Omental fat pad (tissue), 4 donors: ENCODE results near the gene HBB. TPM values are rescaled to one million over a fixed set of nuclear protein-coding genes. Genes with fewer than 3 reads are reported as not detected.

Experiments used
- ATAC-seq: fragments of 150-250 bp; one replicate; pipeline ENCODE4 v1.9.1; 2016; ENCODE audit warnings: mild to moderate bottlenecking, moderate library complexity; ENCODE audit not compliant: low FRiP score
- DNase-seq: peaks from one replicate; pipeline ENCODE4 v3.0.0-alpha.2; 2019; ENCODE audit warnings: low spot score
- CTCF ChIP-seq, 3 donors: fragments of 450-650 bp; IDR thresholded peaks; one replicate each; pipeline ENCODE4 v1.5.1; 2016 to 2017; ENCODE audit warnings: antibody characterized with exemption in 3 of 3, mild to moderate bottlenecking in 3 of 3, moderate library complexity in 2 of 3
- total RNA-seq, 4 donors: library from RNA; depleted of rRNA; stranded (reverse); fragments of >200 nt; gene quantifications; one replicate each; pipeline ENCODE4 v1.1.0, GENCODE V29; 2016

Gene HBB
- total RNA-seq, 4 donors from 2014 or later = 160 to 1,928 (median 219) TPM

GRCh38 chr11:5245155-5245554, 18.3 kb upstream of the HBB start:
- ATAC-seq (no peak), DNase-seq (no peak)
- no peak for TF ChIP-seq CTCF (IDR thresholded peaks at IDR 0.05)

- ATAC-seq = no peak
- DNase-seq = no peak
- TF ChIP-seq CTCF (IDR thresholded peaks at IDR 0.05) = no peak
Measured at GRCh38 chr11:5243816-5244180, 16.9 kb upstream of the HBB start.

- no peak for DNase-seq
- no peak for ATAC-seq
- no peak for TF ChIP-seq CTCF (IDR thresholded peaks at IDR 0.05)
Measured at GRCh38 chr11:5242933-5243815, 16.3 kb upstream of the HBB start.

- DNase-seq = no peak
- ATAC-seq = no peak
- no peak for TF ChIP-seq CTCF (IDR thresholded peaks at IDR 0.05)
Measured at GRCh38 chr11:5242208-5242607, 15.3 kb upstream of the HBB start.

- no peak for TF ChIP-seq CTCF (IDR thresholded peaks at IDR 0.05)
- no peak for ATAC-seq
Measured at GRCh38 chr11:5241458-5241857, 14.6 kb upstream of the HBB start.

GRCh38 chr11:5240458-5240857, 13.6 kb upstream of the HBB start:
- TF ChIP-seq CTCF (IDR thresholded peaks at IDR 0.05) = no peak
- DNase-seq = no peak
- ATAC-seq = no peak

More at GRCh38 chr11:5241458-5241857, 14.6 kb upstream of the HBB start:
- DNase-seq = no peak

- no peak for DNase-seq
- no peak for ATAC-seq
- no peak for TF ChIP-seq CTCF (IDR thresholded peaks at IDR 0.05)
Measured at GRCh38 chr11:5240056-5240455, 13.2 kb upstream of the HBB start.
